Spleen (tissue), 7 donors: ENCODE data around the gene FAM135A.

Source experiments
- POLR2A ChIP-seq, 3 donors: fragments of 450-650 bp; IDR thresholded peaks; one replicate each; pipeline ENCODE4 v1.5.1; 2017; ENCODE audit warnings: antibody characterized with exemption in 3 of 3, mild to moderate bottlenecking in 1 of 3
- TF ChIP-seq, protein P1 (sequence below), 11 experiments: fragments of 200-600 bp in 7 of 11; fragments of 450-650 bp in 4 of 11; sonication (generic) in 4 of 11; IDR thresholded peaks in 8 of 11; conservative IDR thresholded peaks in 3 of 11; 1 replicate in 7 of 11; 2 replicates in 4 of 11; pipeline versions ENCODE4 v1.4.0 to v1.8.0; 2016 to 2021; ENCODE audit warnings: antibody characterized with exemption in 11 of 11, inconsistent platforms in 4 of 11, mild to moderate bottlenecking in 1 of 11
- donor health status: DM: no; HTN: no; CAD: no; lungs with moderate emphysema.
- donor health status: DM: no; HTN: no; CAD: no.
- donor health status: DM: no; HTN: no; CAD: no.

DNA sequence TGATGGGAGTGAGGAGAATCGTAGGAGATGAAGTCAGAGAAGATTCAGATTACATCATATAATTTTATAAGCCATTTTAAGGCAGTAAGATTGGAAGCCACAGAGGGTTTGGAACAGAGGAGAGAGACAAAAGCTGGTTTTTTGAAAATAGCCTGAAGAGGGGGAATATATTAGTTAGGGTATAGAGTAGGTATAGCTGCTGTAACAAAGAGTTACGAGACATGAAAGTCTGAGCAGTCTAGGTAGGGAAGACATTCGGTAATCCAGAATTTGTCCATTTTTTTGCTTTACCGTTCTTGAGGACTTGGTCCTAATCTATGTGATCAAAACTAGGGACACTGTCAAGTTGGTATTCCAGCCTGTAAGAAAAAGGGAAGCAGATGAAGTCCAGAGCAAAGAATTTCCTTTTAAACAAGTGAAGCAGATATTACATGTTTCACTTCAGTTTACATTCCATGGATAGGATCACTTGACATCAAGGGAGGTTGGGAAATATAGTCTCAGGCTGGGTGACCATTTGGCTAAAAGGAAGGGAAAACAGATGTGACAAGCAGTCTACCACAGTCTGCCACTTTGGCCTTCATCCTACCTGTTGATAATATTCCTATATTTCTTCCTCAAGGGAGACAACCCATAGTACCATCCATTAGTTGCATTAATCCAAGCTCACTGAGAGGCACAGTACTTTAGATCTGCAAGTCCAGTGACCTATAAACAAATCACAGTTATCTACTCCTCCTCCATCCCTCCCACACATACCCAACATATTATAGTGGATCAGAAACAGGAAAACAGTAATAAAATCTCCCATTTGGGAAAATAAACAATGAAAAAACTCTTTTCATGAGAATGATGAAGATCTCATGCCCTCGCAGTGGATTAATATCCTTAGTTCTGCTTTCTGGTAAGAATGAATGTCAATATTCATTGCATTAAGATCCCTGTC lies 10.2 kb downstream of the FAM135A start:
- no peak for TF ChIP-seq POLR2A (IDR thresholded peaks at IDR 0.05)
- TF ChIP-seq, protein P1, sequence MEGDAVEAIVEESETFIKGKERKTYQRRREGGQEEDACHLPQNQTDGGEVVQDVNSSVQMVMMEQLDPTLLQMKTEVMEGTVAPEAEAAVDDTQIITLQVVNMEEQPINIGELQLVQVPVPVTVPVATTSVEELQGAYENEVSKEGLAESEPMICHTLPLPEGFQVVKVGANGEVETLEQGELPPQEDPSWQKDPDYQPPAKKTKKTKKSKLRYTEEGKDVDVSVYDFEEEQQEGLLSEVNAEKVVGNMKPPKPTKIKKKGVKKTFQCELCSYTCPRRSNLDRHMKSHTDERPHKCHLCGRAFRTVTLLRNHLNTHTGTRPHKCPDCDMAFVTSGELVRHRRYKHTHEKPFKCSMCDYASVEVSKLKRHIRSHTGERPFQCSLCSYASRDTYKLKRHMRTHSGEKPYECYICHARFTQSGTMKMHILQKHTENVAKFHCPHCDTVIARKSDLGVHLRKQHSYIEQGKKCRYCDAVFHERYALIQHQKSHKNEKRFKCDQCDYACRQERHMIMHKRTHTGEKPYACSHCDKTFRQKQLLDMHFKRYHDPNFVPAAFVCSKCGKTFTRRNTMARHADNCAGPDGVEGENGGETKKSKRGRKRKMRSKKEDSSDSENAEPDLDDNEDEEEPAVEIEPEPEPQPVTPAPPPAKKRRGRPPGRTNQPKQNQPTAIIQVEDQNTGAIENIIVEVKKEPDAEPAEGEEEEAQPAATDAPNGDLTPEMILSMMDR (IDR thresholded peaks at IDR 0.05 in 8 of 11, conservative IDR thresholded peaks at IDR 0.05 in 3 of 11): no peak
